ENCODE data around the gene NOP53.
"Not testable (repeated sequence)": the region's sequence is repeated elsewhere in the genome, so short reads cannot be mapped to it uniquely, and the experiment has no call there.

NOP53 gene

GRCh38 chr19:47777245-47778048 is 32.1 kb downstream of the NOP53 start:
- DNase-seq (ENCODE audit: low read depth in 2 of 2): not testable (repeated sequence)

- peak; percentile 42 to 53 for DNase-seq (ENCODE audit: low read depth in 2 of 2)
These were observed 33.0 kb downstream of the NOP53 start, which contains the start of gene SELENOW for GRCh38 chr19:47778049-47778953. TSS of gene SELENOW (plus strand) at chr19:47778703. CDS start at chr19:47778786, 83 bp downstream.

GRCh38 chr19:47778954-47779351 is 33.6 kb downstream of the NOP53 start:
- no peak for DNase-seq (ENCODE audit: low read depth in 2 of 2)

- no peak for DNase-seq (ENCODE audit: low read depth in 2 of 2)
These were observed 34.3 kb downstream of the NOP53 start for GRCh38 chr19:47779524-47780214.

- DNase-seq (ENCODE audit: low read depth in 2 of 2): no peak
These were observed 34.8 kb downstream of the NOP53 start for GRCh38 chr19:47780215-47780551.

- no peak for DNase-seq (ENCODE audit: low read depth in 2 of 2)
These were observed 36.4 kb downstream of the NOP53 start for GRCh38 chr19:47781590-47782262.

GRCh38 chr19:47786566-47786965 is 41.2 kb downstream of the NOP53 start:
- DNase-seq (ENCODE audit: low read depth in 2 of 2): no peak

GRCh38 chr19:47787307-47787706 is 42.0 kb downstream of the NOP53 start:
- not testable (repeated sequence) for DNase-seq (ENCODE audit: low read depth in 2 of 2)

GRCh38 chr19:47789811-47790210 is 44.5 kb downstream of the NOP53 start:
- DNase-seq (ENCODE audit: low read depth in 2 of 2): not testable (repeated sequence)

- DNase-seq (ENCODE audit: low read depth in 2 of 2): peak; percentile 64 to 68
These were observed 45.1 kb downstream of the NOP53 start for GRCh38 chr19:47790398-47790814.

- DNase-seq (ENCODE audit: low read depth in 2 of 2): no peak
These were observed 47.3 kb downstream of the NOP53 start for GRCh38 chr19:47792616-47793015.

- no peak for DNase-seq (ENCODE audit: low read depth in 2 of 2)
These were observed 49.2 kb downstream of the NOP53 start for GRCh38 chr19:47794526-47794925.

GRCh38 chr19:47796785-47797184 is 51.4 kb downstream of the NOP53 start:
- DNase-seq (ENCODE audit: low read depth in 2 of 2): no peak

GRCh38 chr19:47797996-47798903 is 52.9 kb downstream of the NOP53 start:
- DNase-seq (ENCODE audit: low read depth in 2 of 2): no peak

GRCh38 chr19:47798904-47799266 is 53.5 kb downstream of the NOP53 start:
- no peak for DNase-seq (ENCODE audit: low read depth in 2 of 2)

GRCh38 chr19:47801270-47801669 is 55.9 kb downstream of the NOP53 start:
- no peak for DNase-seq (ENCODE audit: low read depth in 2 of 2)

- DNase-seq (ENCODE audit: low read depth in 2 of 2): no peak
These were observed 57.2 kb downstream of the NOP53 start for GRCh38 chr19:47802521-47803043.

GRCh38 chr19:47803148-47803547 is 57.8 kb downstream of the NOP53 start:
- not testable (repeated sequence) for DNase-seq (ENCODE audit: low read depth in 2 of 2)

- DNase-seq (ENCODE audit: low read depth in 2 of 2): not testable (repeated sequence)
These were observed 58.3 kb downstream of the NOP53 start for GRCh38 chr19:47803671-47804070.

- DNase-seq (ENCODE audit: low read depth in 2 of 2): not testable (repeated sequence)
These were observed 59.1 kb downstream of the NOP53 start, which contains the start of gene TPRX1 for GRCh38 chr19:47804451-47804850. TSS of gene TPRX1 (minus strand) at chr19:47804551. CDS start at chr19:47804539, 12 bp downstream.

All from activated CD8-positive, alpha-beta memory T cell treated with anti-CD3 and anti-CD28 coated beads for 4 hours (primary cell).